Measurements from ENCODE around the gene MAPK1.
"Not testable (repeated sequence)": the region's sequence is repeated elsewhere in the genome, so short reads cannot be mapped to it uniquely, and the experiment has no call there.

MAPK1 gene

GRCh38 chr22:21902296-21903087, 35.0 kb upstream of the MAPK1 start:
- DNase-seq (ENCODE audit: low read depth, low spot score), result no peak
- no CpG with 5 or more reads among the region's 12 CpGs for WGBS (ENCODE audit: insufficient coverage, insufficient read length)
- H3K27me3 ChIP-seq (ENCODE audit: control insufficient read depth, insufficient read depth, low read length), result no peaks in the 10 kb centered on the region
- no peak overlapping the region for H3K27ac ChIP-seq (ENCODE audit: low read length)
- no peaks in the 10 kb centered on the region for H3K9me3 ChIP-seq (ENCODE audit: control insufficient read depth, insufficient read depth, low read length)
- no peak overlapping the region for H3K4me3 ChIP-seq (ENCODE audit: low read length)
- no peaks in the 10 kb centered on the region for H3K4me1 ChIP-seq (ENCODE audit: control insufficient read depth, insufficient read depth, low read length)
- H3K36me3 ChIP-seq (ENCODE audit: control insufficient read depth, insufficient read depth, low read length), result no peaks in the 10 kb centered on the region

- Histone ChIP-seq H3K4me1 (ENCODE audit: control insufficient read depth, insufficient read depth, low read length) (no peaks in the 10 kb centered on the region), H3K4me3 (ENCODE audit: low read length) (no peak overlapping the region), H3K9me3 (ENCODE audit: control insufficient read depth, insufficient read depth, low read length) (no peaks in the 10 kb centered on the region), H3K27me3 (ENCODE audit: control insufficient read depth, insufficient read depth, low read length) (no peaks in the 10 kb centered on the region), H3K36me3 (ENCODE audit: control insufficient read depth, insufficient read depth, low read length) (no peaks in the 10 kb centered on the region), H3K27ac (ENCODE audit: low read length) (no peak overlapping the region)
- DNase-seq (ENCODE audit: low read depth, low spot score), result no peak
- no CpG with 5 or more reads among the region's 1 CpG for WGBS (ENCODE audit: insufficient coverage, insufficient read length)
These were observed 31.0 kb upstream of the MAPK1 start for GRCh38 chr22:21898354-21898896.

GRCh38 chr22:21896951-21897513, 29.6 kb upstream of the MAPK1 start:
- Histone ChIP-seq H3K4me1 (ENCODE audit: control insufficient read depth, insufficient read depth, low read length) (no peaks in the 10 kb centered on the region), H3K36me3 (ENCODE audit: control insufficient read depth, insufficient read depth, low read length) (no peaks in the 10 kb centered on the region), H3K9me3 (ENCODE audit: control insufficient read depth, insufficient read depth, low read length) (no peaks in the 10 kb centered on the region), H3K27me3 (ENCODE audit: control insufficient read depth, insufficient read depth, low read length) (no peaks in the 10 kb centered on the region), H3K4me3 (ENCODE audit: low read length) (no peak overlapping the region), H3K27ac (ENCODE audit: low read length) (no peak overlapping the region)
- no CpG with 5 or more reads among the region's 5 CpGs for WGBS (ENCODE audit: insufficient coverage, insufficient read length)
- no peak for DNase-seq (ENCODE audit: low read depth, low spot score)

GRCh38 chr22:21896275-21896674, 28.8 kb upstream of the MAPK1 start:
- H3K27ac ChIP-seq (ENCODE audit: low read length); H3K4me3 ChIP-seq (ENCODE audit: low read length); H3K4me1 ChIP-seq (ENCODE audit: control insufficient read depth, insufficient read depth, low read length); H3K36me3 ChIP-seq (ENCODE audit: control insufficient read depth, insufficient read depth, low read length); H3K9me3 ChIP-seq (ENCODE audit: control insufficient read depth, insufficient read depth, low read length); DNase-seq (ENCODE audit: low read depth, low spot score); H3K27me3 ChIP-seq (ENCODE audit: control insufficient read depth, insufficient read depth, low read length): not testable (repeated sequence)
- no CpG with 5 or more reads among the region's 4 CpGs for WGBS (ENCODE audit: insufficient coverage, insufficient read length)

GRCh38 chr22:21894799-21895198, 27.4 kb upstream of the MAPK1 start:
- Histone ChIP-seq H3K4me1 (ENCODE audit: control insufficient read depth, insufficient read depth, low read length) (no peaks in the 10 kb centered on the region), H3K4me3 (ENCODE audit: low read length) (no peak overlapping the region), H3K36me3 (ENCODE audit: control insufficient read depth, insufficient read depth, low read length) (no peaks in the 10 kb centered on the region), H3K27me3 (ENCODE audit: control insufficient read depth, insufficient read depth, low read length) (no peaks in the 10 kb centered on the region), H3K9me3 (ENCODE audit: control insufficient read depth, insufficient read depth, low read length) (no peaks in the 10 kb centered on the region), H3K27ac (ENCODE audit: low read length) (no peak overlapping the region)
- WGBS (ENCODE audit: insufficient coverage, insufficient read length), result no CpG with 5 or more reads among the region's 8 CpGs
- DNase-seq (ENCODE audit: low read depth, low spot score), result no peak

DNA sequence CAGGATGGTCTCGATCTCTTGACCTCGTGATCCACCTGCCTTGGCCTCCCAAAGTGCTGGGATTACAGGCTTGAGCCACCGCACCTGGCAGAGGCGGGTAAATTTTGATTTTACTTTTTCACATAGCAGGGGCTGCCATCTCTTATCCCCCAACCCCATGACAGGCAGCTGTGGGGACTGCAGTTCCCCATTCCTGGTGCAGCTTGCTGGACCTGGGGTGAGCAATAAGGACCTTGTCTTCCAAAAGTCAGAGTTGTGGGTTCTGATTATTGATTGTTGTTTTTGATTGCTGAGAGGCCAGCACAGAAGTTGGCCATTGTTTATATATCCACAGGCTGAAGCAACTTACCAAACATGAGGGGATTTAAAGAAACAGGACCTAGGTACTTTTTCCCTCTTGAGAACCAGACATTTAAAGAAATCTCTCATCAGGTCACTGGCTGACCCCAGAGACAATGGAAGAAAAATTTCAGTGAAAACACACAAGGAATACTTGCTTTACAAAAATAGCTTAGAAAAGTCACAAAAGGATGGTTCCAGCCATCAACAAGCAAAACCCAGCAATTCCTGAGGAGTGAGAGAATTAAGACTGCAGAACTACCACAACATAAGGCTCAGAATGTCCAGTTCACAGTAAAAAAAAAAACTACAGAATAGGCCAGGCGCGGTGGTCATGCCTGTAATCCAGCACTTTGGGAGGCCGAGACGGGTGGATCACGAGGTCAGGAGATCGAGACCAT, 22.0 kb upstream of the MAPK1 start:
- Histone ChIP-seq H3K4me1 (ENCODE audit: control insufficient read depth, insufficient read depth, low read length) (no peaks in the 10 kb centered on the region), H3K4me3 (ENCODE audit: low read length) (no peak overlapping the region), H3K36me3 (ENCODE audit: control insufficient read depth, insufficient read depth, low read length) (no peaks in the 10 kb centered on the region), H3K9me3 (ENCODE audit: control insufficient read depth, insufficient read depth, low read length) (no peaks in the 10 kb centered on the region), H3K27ac (ENCODE audit: low read length) (no peak overlapping the region), H3K27me3 (ENCODE audit: control insufficient read depth, insufficient read depth, low read length) (no peaks in the 10 kb centered on the region)
- WGBS (ENCODE audit: insufficient coverage, insufficient read length), result no CpG with 5 or more reads among the region's 10 CpGs
- DNase-seq (ENCODE audit: low read depth, low spot score), result no peak

- Histone ChIP-seq H3K27me3 (ENCODE audit: control insufficient read depth, insufficient read depth, low read length) (no peaks in the 10 kb centered on the region), H3K27ac (ENCODE audit: low read length) (no peak overlapping the region), H3K9me3 (ENCODE audit: control insufficient read depth, insufficient read depth, low read length) (no peaks in the 10 kb centered on the region), H3K36me3 (ENCODE audit: control insufficient read depth, insufficient read depth, low read length) (no peaks in the 10 kb centered on the region), H3K4me1 (ENCODE audit: control insufficient read depth, insufficient read depth, low read length) (no peaks in the 10 kb centered on the region), H3K4me3 (ENCODE audit: low read length) (no peak overlapping the region)
- DNase-seq (ENCODE audit: low read depth, low spot score), result no peak
These were observed 20.4 kb upstream of the MAPK1 start for GRCh38 chr22:21887841-21888240.

- H3K27me3 ChIP-seq (ENCODE audit: control insufficient read depth, insufficient read depth, low read length), result not testable (repeated sequence)
These were observed 16.5 kb upstream of the MAPK1 start for GRCh38 chr22:21883930-21884329.

GRCh38 chr22:21882754-21883333, 15.4 kb upstream of the MAPK1 start:
- H3K9me3 ChIP-seq (ENCODE audit: control insufficient read depth, insufficient read depth, low read length); H3K27me3 ChIP-seq (ENCODE audit: control insufficient read depth, insufficient read depth, low read length); DNase-seq (ENCODE audit: low read depth, low spot score); H3K27ac ChIP-seq (ENCODE audit: low read length); H3K4me3 ChIP-seq (ENCODE audit: low read length); H3K4me1 ChIP-seq (ENCODE audit: control insufficient read depth, insufficient read depth, low read length); H3K36me3 ChIP-seq (ENCODE audit: control insufficient read depth, insufficient read depth, low read length): not testable (repeated sequence)
- WGBS (ENCODE audit: insufficient coverage, insufficient read length), result no CpG with 5 or more reads among the region's 7 CpGs

More at GRCh38 chr22:21883930-21884329, 16.5 kb upstream of the MAPK1 start:
- H3K4me1 ChIP-seq (ENCODE audit: control insufficient read depth, insufficient read depth, low read length); H3K36me3 ChIP-seq (ENCODE audit: control insufficient read depth, insufficient read depth, low read length); H3K9me3 ChIP-seq (ENCODE audit: control insufficient read depth, insufficient read depth, low read length); DNase-seq (ENCODE audit: low read depth, low spot score); H3K4me3 ChIP-seq (ENCODE audit: low read length); H3K27ac ChIP-seq (ENCODE audit: low read length): not testable (repeated sequence)
- WGBS (ENCODE audit: insufficient coverage, insufficient read length), result no CpG with 5 or more reads among the region's 26 CpGs
